ENCODE data around the gene NLRP1.

NLRP1 gene

GRCh38 chr17:5531085-5531418 lies 53.3 kb downstream of the NLRP1 start:
- no peak for DNase-seq

DNA sequence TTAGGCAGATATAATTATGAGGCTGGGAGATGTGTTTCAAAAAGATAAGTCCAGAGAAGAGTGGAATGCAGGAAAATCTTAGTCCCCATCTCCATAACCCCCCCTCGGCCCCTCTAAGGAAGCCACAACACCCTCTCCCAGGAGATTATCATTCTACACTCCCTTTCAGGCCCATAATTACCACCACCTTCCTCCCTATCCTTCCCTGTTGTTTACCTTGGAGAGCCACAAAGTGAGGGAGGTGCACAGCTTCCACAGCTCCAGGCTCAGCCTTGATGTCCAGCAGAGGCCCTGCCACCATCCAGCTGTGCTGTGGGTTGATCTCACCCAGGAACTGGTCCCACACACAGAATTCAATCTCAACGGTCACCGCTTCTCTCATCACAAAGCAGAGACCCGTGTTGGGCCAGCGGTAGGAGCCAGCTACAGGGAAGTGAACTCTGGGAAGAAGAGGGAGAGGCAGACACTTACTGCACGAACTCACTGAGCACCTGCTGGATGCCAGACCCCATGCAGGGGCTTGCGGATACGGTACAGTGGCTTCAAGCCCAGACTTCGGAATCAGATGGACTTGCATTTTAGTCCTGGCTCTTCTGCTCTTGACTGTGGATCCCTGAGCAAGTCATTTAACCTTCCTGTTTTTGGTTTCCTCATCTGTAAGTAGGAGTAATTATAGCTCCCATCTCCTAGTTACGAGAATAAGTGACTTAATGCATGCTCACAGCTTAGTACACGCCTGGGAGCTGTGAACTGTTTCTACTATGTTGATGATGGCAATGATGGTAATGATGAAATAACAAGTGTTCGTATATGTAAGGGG lies 53.8 kb downstream of the NLRP1 start:
- Histone ChIP-seq H3K4me1 (peaks cover 11% of the 10 kb centered on the region), H3K36me3 (no peaks in the 10 kb centered on the region), H3K4me3 (ENCODE audit: low read depth, low read length) (no peak overlapping the region), H3K9me3 (no peaks in the 10 kb centered on the region), H3K27me3 (no peaks in the 10 kb centered on the region)
- TF ChIP-seq, protein P1, sequence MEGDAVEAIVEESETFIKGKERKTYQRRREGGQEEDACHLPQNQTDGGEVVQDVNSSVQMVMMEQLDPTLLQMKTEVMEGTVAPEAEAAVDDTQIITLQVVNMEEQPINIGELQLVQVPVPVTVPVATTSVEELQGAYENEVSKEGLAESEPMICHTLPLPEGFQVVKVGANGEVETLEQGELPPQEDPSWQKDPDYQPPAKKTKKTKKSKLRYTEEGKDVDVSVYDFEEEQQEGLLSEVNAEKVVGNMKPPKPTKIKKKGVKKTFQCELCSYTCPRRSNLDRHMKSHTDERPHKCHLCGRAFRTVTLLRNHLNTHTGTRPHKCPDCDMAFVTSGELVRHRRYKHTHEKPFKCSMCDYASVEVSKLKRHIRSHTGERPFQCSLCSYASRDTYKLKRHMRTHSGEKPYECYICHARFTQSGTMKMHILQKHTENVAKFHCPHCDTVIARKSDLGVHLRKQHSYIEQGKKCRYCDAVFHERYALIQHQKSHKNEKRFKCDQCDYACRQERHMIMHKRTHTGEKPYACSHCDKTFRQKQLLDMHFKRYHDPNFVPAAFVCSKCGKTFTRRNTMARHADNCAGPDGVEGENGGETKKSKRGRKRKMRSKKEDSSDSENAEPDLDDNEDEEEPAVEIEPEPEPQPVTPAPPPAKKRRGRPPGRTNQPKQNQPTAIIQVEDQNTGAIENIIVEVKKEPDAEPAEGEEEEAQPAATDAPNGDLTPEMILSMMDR (IDR thresholded peaks at IDR 0.05; ENCODE audit: low read depth, low read length): no peak
- DNase-seq: no peak

More at GRCh38 chr17:5531085-5531418, 53.3 kb downstream of the NLRP1 start:
- Histone ChIP-seq H3K4me3 (ENCODE audit: low read depth, low read length) (no peak overlapping the region), H3K27me3 (no peaks in the 10 kb centered on the region), H3K36me3 (no peaks in the 10 kb centered on the region), H3K4me1 (peaks cover 11% of the 10 kb centered on the region), H3K9me3 (no peaks in the 10 kb centered on the region)
- TF ChIP-seq, protein P1 (IDR thresholded peaks at IDR 0.05; ENCODE audit: low read depth, low read length): no peak

DNA sequence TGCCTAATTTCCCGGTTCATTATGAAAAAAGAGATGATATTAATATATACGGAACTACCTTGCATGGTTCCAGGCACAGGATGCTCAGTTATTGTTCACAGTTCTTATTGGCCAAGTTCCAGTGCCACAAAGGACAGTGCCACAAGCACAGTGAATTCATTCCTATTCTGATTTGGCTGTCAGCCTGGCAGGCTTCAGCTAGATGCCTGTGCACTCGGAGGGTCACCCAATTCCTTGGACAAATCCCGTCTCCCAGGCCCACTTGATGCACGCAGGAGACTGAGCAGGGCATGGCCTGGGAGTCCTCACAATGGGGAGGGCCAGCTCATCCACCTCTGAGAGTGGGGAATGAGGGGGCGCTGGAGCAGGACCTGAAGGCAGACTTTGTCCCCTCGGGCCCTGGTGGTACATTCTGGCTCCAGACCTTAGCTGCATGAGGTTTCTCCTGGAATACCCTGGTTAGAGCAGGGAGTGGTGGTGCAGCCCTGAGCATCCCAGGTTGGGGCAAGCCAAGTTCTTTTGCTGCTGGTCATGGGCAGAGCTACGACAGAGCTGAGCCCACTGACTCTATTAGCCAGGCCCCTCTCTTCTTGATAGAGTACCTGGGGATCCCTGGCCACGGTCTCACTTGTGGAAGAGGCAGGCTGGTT lies 56.6 kb downstream of the NLRP1 start:
- Histone ChIP-seq H3K4me1 (peaks cover 11% of the 10 kb centered on the region), H3K36me3 (no peaks in the 10 kb centered on the region), H3K9me3 (no peaks in the 10 kb centered on the region), H3K4me3 (ENCODE audit: low read depth, low read length) (no peak overlapping the region), H3K27me3 (no peaks in the 10 kb centered on the region)
- DNase-seq: no peak
- TF ChIP-seq, protein P1 (IDR thresholded peaks at IDR 0.05; ENCODE audit: low read depth, low read length): no peak

- peak; percentile 78 for DNase-seq
- H3K4me3 ChIP-seq (ENCODE audit: low read depth, low read length): no peak overlapping the region
- TF ChIP-seq, protein P1 (IDR thresholded peaks at IDR 0.05; ENCODE audit: low read depth, low read length): no peak
- H3K27me3 ChIP-seq: no peaks in the 10 kb centered on the region
- no peaks in the 10 kb centered on the region for H3K36me3 ChIP-seq
- no peaks in the 10 kb centered on the region for H3K9me3 ChIP-seq
- H3K4me1 ChIP-seq: peaks cover 11% of the 10 kb centered on the region
Measured at GRCh38 chr17:5526821-5527598, 57.3 kb downstream of the NLRP1 start.

DNA sequence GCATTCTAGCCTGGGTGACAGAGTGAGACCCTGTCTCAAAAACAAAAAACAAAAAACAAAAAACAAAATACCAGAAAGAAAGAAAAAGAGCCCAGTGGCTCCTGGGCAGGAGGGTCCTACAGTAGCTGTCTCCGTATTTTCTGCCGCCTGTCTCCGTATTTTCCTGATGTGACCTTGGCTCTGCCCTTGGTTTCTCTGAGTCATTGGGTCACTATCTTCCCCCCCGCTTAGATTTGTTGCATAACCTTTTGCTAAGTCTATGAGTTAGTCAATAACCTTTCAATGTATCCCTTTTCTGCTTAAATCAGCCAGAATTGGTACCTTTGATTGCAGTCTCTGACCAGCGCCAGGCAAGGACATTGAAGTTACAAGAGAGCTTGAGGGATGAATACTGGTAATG lies 61.1 kb downstream of the NLRP1 start:
- H3K4me1 ChIP-seq: peaks cover 11% of the 10 kb centered on the region
- no peaks in the 10 kb centered on the region for H3K36me3 ChIP-seq
- H3K27me3 ChIP-seq: no peaks in the 10 kb centered on the region
- no peak overlapping the region for H3K4me3 ChIP-seq (ENCODE audit: low read depth, low read length)
- H3K9me3 ChIP-seq: no peaks in the 10 kb centered on the region
- TF ChIP-seq, protein P1 (IDR thresholded peaks at IDR 0.05; ENCODE audit: low read depth, low read length): no peak
- no peak for DNase-seq
